NCI-H82 (cell line): ENCODE measurements around the gene SLC22A6.
"Not testable (repeated sequence)": the region's sequence is repeated elsewhere in the genome, so short reads cannot be mapped to it uniquely, and the experiment has no call there.

ENCODE experiments used
- DNase-seq: peaks from one replicate; lab custom pipeline; 2025; lab: John Stamatoyannopoulos, UW

Gene SLC22A6

DNA sequence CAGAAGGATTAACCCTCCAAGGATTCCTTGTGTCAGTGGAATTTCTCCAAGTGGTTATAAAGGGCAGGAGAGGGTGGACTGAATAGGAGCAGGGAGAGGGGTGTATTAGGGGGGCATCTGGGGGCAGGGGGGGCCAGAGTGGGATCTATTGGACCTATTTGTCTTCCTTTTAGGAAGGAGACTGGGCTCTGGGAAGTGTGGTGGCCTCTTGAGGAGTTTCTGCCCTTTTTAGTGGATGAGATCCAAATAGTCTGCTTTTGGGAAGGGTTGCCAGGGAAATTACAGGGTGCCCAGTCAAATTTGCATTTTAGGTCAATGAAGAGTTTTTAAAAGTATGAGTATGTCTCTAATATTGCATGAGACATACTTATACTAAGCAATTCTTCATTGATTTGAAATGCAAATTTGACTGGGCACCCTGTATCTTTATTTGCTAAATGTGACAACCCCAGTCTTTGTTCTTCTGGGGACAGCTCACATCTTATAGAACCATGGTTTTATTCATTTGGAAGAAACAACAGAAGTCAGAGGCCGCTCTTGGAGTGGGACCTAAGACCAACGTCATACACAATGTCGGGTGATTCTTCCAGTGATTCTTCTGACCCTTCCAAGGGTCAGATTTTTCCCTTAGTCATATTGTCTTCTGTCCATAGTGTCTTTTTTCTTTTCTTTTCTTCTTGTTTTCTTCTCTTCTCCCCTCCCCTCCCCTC, 429 bp upstream of the SLC22A6 start:
- DNase-seq: no peak

DNA sequence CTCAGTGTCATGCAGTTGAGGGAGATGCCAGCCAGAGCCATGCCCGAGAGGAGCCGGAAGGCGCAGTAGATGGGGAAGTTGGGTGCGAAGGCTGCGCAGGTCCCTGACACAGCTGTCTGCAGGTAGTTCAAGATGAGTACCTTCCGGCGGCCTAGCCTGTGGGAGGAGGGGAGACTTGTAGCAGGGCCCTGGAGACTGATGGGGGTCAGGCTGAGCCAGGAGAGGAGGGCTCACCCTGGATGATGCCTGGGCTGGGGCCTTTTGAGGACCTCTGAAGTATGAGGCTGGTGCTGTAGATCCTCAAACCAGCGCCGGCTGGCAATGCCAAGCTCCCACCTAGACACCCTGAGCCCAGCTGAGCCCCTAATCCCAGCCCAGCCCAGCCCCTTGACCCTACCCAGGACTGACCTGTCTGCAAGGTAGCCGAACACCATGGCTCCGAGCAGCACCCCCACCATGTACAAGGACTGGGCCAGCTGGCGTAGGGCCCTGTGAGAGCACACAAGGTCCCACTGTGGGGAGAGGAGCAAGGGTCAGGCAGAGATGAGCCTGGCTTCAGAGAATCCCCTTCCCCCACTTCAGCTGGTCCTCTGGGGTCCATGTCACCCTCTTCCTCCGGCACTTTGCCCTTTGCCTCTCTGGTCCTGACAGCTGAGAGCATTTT, 1.1 kb downstream of the SLC22A6 start:
- no peak for DNase-seq

DNA sequence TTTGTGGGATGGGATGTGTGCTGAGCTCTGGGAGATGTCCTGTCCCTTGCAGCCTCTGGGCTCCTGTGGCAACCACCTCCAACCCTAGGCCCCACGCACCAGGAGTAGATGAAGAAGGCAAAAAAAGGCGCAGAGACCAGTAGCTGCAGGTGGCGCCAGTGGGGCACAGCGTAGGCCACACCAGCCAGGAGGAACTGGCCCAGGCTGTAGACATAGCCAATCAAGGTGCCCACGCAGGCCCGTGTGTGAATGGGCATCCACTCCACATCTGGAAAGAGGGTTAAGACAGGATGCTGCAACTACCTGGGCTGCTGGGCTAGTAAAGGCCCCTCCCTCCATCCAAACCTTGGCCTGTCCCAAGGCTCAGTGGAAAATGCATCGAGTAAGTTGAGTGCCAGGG, 3.0 kb downstream of the SLC22A6 start:
- no peak for DNase-seq

DNA sequence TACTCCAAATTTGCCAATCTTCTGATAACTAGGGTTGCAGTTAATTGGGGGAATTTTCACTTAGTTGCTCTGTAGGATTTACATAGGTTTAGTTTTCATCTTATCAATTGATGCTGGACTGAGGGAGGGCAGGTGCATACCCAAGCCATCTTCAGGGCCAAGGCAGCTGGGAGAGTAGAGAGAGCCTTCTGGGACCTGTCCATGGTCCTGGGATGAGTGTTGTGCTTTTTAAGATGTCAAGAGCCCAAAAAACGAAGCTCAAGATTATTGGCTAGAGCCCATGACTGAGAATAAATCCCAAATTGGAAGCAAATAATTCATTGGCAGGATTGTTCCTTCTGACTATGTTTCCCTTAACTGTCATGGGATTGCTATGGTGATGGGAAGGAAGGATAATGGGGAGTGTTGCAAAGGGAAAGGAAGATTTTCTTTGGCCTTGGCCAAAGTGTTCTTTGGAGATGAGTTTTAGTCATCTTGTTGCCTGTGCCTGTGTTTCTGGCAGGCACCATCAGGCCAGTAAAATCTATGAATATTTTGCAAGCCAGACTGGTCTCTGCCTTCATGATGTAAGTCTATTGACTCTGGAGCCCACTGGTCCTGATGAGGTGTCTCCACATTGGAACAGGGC, 4.5 kb downstream of the SLC22A6 start:
- DNase-seq: no peak

DNA sequence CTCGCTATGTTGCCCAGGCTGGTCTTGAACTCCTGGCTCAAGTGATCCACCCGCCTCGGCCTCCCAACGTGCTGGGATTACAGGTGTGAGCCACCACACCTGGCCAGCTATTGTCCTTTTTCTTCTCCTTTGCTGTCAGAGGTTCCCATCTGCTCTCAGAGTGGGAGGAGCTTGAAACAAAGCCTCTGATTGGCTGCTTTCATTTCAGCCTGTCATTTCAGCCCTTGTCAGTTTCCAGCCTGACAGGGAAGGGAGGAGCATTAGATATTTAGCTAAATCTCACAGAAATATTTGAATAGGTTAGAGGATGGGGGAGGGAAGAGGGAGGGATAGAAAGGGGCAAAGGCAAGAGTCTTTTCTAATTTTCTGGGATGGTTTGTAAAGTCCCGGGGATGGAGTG, 8.7 kb downstream of the SLC22A6 start:
- DNase-seq: peak; percentile 45

DNA sequence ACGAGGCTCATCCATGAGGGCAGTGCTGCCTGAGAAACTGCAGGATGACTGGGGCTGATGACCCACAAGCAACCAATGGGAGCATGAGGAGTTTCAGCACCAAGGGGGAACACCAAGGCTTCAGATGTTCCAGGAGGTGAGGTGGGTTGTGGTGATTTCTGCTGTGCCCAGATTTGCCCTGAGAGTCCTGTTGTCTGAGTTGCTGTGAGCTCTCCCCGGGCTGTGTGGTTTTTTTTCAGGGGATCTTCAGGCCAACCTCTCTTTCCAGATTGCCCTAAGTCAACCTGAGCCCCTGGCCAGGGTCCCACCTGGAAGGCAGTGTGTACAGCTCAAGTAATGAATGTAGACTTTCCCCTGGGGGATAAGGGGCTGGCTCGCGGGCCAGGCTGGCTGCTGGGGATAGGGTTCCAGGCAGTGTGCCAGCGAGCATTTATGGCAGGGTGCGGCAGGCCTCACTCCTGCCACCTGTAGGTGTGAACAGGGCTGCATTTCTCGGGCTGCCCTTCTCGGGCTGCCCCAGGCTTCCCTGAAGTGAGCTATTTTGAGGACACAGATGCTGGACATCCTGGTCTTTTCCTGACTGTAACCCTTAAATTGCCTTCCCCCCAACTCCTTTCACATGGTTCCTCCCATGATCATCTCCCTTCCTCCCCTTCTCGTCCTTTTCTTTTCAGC, 9.8 kb downstream of the SLC22A6 start:
- DNase-seq: peak; percentile 85

DNA sequence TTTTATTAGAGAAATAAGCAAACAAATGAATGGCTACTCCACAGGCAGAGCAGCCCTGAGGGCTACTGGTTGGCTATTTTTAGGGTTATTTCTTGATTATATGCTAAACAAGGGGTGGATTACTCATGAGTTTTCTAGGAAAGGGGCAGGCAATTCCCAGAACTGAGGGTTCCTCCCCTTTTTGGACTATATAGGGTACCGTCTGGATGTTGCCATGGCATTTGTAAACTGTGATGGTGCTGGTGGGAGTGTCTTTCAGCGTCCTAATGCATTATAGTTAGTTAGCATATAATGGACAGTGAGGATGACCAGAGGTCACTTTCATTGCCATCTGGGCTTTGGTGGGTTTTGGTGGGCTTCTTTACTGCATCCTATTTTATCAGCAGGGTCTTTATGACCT, 19.2 kb downstream of the SLC22A6 start:
- no peak for DNase-seq

DNA sequence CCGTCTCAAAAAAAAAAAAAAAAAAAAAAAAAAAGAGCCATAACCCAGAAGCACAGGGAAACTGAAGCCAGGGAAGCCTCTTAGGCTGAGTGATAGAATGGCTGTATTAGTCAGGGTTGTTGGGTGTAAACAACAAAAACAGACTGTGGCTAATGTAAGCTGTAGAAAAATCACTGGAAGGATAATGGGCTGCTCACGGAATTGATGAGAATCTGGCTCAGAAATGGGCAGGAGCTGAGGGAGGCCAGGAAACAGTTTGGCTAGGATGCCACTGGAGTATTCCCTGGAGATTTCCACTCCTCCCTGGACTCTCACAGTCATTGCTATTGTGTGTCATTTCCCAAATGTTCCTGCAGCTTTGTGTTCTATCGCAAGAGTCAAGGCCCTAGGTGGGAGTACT, 22.4 kb downstream of the SLC22A6 start:
- no peak for DNase-seq

DNA sequence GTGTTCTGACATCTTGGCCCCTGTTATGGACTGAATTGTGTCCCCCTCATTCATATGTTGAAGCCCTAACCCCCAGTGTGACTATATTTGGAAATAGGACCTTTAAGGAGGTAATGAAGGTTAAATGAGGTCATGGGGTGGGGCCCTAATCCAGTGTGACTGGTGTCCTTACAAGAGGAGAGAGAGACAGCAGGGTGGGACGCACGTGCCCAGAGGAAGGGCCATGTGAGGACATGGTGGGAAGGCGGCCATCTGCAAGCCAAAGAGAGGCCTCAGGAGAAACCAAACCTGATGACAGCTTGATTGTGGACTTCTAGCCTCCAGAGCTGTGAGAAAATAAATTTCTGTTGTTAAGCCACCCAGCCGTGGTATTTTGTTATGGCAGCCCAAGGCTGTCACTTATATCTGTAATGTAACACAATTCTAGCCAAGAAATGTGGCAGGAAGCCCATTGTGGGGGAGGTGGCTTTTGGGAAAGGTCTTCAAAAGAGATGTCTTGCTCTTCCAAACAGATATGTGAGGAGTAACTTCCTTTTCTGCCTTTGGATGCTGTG, 23.7 kb downstream of the SLC22A6 start:
- peak; percentile 33 for DNase-seq

DNA sequence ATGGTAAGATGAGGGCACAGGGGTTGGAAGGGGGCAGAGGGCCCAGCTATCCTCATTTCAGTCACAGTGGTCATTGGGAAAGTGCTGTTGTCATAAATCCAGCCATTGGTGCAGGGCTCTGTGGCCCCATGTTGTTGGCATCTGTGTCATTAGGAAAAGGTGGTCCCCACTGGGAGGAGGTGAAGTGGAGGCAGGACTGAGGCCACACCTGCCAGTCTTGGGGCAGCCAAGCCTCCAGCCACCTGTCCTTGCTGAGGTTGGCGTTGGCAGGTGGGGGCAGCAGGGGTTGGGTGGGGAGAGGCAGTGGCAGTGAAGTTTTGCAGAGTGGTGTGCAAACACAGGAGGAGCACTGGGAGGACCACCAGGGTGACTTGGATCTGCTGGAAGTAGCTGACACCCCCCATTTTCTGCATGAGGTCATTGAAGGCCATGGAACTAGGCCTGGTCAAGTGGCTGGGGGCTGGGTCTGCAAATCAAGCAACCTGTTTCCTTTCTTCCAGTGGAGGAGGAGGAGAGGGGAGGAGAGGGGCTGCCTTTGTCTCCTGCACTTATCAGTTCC, 25.3 kb downstream of the SLC22A6 start:
- DNase-seq: no peak

DNA sequence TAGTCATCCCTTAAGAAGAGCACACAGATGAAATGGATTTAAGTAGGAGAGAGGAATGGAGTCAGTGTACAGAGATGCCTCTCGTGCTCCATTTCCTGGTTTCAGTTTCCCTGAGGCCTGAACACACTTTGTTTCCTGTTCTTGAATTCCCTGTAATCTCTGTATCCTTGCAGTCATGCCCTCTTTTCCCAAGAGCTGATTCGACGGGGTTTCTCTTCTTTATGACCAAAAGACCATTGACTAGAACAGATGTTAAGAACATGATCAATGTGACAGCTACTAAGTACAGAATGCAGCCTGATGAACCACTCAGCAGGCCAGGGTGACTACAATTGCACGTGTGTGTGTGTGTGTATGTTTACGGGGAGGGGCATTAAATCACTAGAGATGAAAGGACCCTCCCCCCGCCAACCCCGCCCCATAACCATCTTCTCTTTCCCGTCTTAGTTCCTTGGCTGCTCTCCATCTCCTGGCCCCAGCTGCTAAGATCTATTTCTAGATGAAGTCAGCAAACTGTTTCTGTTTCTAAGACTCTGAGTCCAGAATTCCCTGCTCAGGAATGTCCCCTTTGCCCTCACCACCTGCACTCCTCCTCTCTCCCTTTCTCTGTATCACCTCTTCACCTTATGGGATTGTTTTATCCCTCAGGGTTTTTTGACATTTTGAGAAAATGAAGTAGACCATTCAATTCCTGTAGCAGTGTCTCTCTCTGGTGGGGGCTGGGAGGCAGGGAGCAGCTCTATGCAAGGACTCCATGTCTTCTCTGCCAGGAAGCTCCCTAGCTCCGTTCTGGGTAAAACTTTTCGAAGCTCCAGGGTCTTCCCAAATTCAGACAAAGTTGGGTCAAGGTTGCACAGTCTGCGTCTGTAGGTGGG, 26.0 kb downstream of the SLC22A6 start:
- DNase-seq: peak; percentile 66

DNA sequence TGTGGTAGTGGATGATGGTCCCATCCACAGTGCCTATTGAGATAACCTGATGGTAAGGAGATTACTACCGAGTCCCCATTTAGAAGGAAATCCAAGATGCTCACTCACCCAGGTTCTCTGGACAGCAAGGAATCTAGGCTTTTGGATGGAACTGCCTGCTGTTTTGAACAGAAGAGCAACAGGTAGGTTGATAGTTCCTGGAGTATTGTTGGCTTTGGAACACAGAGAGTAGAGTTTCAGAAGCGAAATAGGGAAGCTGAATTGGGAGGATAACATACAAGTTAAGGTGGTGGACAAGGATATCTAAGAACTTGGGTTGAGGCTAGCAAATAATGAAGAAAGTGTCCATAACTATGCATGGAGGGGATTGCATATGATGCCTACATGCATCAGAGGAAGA, 27.6 kb downstream of the SLC22A6 start:
- no peak for DNase-seq

DNA sequence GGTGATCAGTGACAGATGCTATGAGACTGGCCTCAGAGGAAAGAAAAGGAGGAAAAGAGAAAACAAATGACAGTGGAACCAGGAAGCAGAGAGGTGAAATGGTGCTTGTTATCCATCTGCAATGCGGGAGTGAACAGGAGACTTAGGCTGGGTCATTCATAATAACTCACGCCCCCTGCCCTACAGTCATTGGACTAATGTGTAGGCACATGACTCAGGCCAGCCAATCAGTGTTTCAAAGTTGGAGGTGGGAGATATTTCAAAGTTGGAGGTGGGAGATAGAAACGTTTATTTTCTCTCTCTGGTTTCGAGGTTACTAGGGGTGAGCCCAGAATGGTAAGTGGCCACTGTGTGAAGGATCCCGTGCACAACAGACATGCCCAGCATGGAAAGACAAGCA, 30.3 kb downstream of the SLC22A6 start:
- DNase-seq: no peak

DNA sequence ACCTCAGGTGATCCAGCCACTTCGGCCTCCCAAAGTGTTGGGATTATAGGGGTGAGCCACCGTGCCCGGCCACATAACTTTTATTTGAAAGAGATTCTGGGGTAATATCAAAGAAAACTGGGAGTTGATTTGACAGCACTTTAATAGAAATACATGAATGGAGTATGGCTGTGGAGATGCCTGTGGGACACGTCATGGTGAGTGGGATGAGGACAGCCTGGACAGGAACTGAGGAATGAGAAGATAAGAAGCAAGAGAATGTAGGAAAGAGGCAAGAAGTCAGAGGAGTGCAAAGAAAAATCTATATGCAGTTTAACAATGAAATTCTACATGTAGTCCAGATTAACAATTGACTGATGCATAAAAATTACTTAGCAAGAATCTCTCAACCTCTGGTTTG, 31.0 kb downstream of the SLC22A6 start:
- DNase-seq: no peak

DNA sequence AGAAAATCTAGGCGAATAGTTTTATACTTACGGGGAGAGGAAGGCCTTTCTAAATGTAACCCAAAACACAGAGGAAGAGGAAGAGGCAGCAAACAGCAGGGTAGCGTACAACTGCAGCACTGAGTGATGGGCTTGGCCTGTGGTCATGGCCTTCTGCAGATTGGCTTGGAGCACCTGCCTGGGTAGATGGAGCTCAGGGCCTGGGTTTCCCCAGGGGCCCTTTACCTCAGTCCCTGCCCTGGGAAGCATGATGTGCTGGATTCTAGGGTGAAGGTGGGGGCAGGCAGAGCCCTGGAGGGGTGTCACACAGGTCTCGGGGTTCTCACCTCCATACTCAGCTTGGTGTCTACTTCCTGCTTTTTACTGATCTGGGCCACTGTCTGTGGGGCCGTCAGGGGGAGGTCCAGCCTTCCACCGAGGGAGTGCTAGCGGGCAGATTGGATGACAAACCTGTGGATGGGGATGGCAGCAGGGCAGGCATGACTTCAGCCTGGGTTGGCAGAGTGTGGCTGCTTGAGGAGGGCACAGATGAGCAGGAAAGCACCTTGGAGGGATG, 35.9 kb downstream of the SLC22A6 start:
- no peak for DNase-seq

DNA sequence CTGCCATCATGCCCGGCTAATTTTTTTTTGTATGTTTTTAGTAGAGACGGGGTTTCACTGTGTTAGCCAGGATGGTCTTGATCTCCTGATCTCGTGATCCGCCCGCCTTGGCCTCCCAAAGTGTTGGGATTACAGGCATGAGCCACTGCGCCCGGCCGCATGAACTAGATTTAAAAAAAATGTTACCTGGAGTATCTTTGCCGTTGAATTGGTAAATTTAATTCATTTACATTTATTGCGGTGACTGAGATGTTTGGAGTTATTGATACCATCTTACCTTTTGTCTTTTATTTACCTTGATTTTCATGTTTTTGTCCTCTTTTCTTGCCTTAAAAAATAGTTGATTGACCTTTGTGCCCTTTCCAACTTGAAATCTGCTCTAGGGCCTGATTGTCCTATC, 39.2 kb downstream of the SLC22A6 start:
- not testable (repeated sequence) for DNase-seq

DNA sequence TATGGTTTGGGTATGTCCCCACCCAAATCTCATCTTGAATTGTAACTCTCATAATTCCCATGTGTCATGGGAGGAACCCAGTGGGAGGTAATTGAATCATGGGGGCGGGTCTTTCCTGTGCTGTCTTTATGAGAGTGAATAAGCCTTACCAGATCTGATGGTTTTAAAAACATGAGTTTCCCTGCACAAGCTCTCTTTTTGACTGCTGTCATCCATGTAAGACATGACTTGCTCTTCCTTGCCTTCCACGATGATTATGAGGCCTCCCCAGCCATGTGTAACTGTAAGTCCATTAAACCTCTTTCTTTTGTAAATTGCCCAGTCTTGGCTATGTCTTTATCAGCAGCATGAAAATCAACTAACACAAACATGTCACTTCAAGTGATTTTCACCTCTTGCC, 47.2 kb downstream of the SLC22A6 start:
- DNase-seq: not testable (repeated sequence)

DNA sequence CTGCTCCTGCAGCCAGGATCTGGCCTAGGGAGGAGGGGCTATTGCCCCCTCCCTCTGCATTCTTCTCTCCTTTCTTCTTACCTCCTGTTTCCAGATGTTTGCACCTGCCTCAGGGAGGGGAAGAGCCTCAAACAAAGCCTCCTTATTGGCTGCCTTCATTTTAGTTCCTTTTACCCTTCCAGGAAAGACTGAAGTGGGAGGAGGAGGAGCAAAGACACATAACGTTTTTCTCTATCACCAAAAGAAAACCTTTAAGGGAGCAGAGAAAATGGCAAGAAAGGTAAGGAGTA, 50.3 kb downstream of the SLC22A6 start:
- DNase-seq: no peak

DNA sequence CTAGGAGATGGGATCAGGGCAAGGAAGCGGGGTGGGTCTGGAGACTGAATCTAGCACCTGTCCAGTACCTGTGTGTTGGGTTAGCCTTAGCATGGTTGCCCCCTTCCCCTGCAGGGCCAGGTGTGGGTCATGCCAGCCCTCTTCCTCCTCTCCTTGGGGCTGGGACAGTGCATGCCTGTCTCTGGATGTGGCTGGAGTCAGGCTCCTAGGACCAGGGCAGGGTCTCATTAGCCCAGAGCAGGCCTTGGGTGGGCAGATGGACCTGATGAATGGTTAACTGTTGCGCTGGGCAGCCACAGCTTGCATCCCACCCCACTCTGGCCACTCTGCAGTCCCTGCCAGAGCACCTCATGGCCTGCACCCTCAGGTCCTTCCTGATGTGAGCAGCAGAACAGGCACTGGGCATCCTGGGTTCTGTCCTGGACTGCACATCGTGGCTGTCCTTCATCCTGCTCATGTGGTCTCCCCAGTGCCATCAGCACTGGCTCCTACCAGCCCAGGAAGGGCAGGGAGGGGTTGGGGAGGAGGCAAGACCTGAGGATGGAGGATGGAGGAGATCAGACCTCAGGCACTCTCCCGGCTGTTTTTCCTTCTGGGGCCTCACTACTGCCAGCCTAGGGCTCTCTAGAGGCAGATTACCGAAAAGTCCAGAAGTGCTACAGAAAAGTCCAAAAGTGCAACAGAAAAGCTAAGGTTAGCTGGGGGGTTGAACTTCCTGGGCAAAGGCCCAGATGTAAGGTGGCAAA, 50.8 kb downstream of the SLC22A6 start:
- no peak for DNase-seq

DNA sequence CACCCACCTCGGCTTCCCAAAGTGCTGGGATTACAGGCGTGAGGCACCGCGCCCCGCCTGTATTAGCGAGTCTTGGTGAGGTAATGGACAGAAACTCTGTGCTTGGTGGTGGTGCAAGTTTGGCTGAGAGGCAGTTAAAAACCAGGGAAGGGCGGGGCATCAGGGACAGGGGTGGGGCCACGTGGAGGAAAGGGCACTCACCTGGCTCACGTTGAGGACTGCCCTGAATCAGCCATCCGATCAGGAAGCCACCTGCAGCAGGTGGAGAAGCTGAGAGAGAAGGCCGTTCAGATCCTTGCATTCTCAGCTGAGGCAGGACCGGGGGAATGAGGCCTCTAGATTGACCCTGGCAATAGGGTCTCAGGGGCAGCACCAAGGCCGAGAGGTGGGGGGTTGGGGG, 51.5 kb downstream of the SLC22A6 start:
- no peak for DNase-seq
